GM12878 (cell line): ENCODE results near the gene BCAT1. TPM values are rescaled to one million over a fixed set of nuclear protein-coding genes. Genes with fewer than 3 reads are reported as not detected.

ENCODE experiments used
- ATAC-seq: fragments of 200-7000 bp; cut with Tn5 transposase; 3 replicates; pipeline ENCODE4 v1.9.1; 2020; ENCODE audit warnings: mild to moderate bottlenecking, moderate library complexity
- BruUV-seq: library from RNA; stranded (reverse); fragments of 400-500 nt; replicated peaks from 2 replicates; lab custom pipeline; 2021; lab: Mats Ljungman, UMichigan
- CTCF ChIA-PET: fragments of 300-600 bp; sonication (Branson Sonifier 250); formaldehyde crosslinking; extraction: SDS; loops from one replicate; lab custom pipeline; 2021; ENCODE audit warnings: inconsistent platforms; lab: Yijun Ruan, JAX
- POLR2A ChIA-PET: fragments of 350-600 bp; formaldehyde crosslinking; extraction: SDS; loops from one replicate; lab custom pipeline; 2021; ENCODE audit warnings: inconsistent platforms; lab: Charles Lee
- RAD21 ChIA-PET: fragments of 300-600 bp; sonication (Branson Sonifier 250); formaldehyde crosslinking; loops from one replicate; lab custom pipeline; 2023; ENCODE audit warnings: antibody characterized with exemption; ENCODE audit not compliant: unreplicated experiment; lab: Charles Lee
- SMC1A ChIA-PET: fragments of 300-600 bp; sonication (Branson Sonifier 250); formaldehyde crosslinking; loops from one replicate; lab custom pipeline; 2023; ENCODE audit not compliant: unreplicated experiment, uncharacterized antibody; lab: Charles Lee
- DNase-seq: peaks from one replicate; pipeline ENCODE4 v3.0.0-alpha.2; 2011; ENCODE audit warnings: low read depth, low spot score
- FAIRE-seq: peaks from 3 replicates; lab custom pipeline; 2011; peaks lifted over from hg19 to GRCh38; lab: Jason Lieb, UNC
- H2AFZ ChIP-seq: 2 replicates; pipeline ENCODE4 v1.6.0; 2011; ENCODE audit warnings: low read depth, low read length, control low read depth; ENCODE audit not compliant: control insufficient read depth
- H3K27ac ChIP-seq: 2 replicates; pipeline ENCODE4 v1.5.1; 2011; ENCODE audit warnings: control low read depth; ENCODE audit not compliant: control insufficient read depth, insufficient read depth
- H3K27me3 ChIP-seq, 2 experiments: replicated peaks in 1 of 2; 2 replicates each; pipeline versions ENCODE4 v1.6.0 to v1.6.1; 2011; ENCODE audit warnings: low read length in 1 of 2; ENCODE audit not compliant: control insufficient read depth in 2 of 2, insufficient read depth in 2 of 2
- H3K36me3 ChIP-seq, 2 experiments: 2 replicates each; pipeline ENCODE4 v1.5.1; 2011; ENCODE audit warnings: low read length in 1 of 2; ENCODE audit not compliant: control insufficient read depth in 2 of 2, insufficient read depth in 2 of 2
- H3K4me1 ChIP-seq: 2 replicates; pipeline ENCODE4 v1.6.1; 2011; ENCODE audit warnings: mild to moderate bottlenecking, low read length, moderate library complexity, mixed read lengths; ENCODE audit not compliant: control insufficient read depth, insufficient read depth
- H3K4me2 ChIP-seq: 2 replicates; pipeline ENCODE4 v1.6.0; 2011; ENCODE audit warnings: control low read depth; ENCODE audit not compliant: control insufficient read depth, insufficient read depth
- H3K4me3 ChIP-seq: fragments of 200-600 bp; sonication (generic); 2 replicates; pipeline ENCODE4 v1.5.1; 2016
- H3K79me2 ChIP-seq: 2 replicates; pipeline ENCODE4 v1.6.0; 2011; ENCODE audit warnings: low read length; ENCODE audit not compliant: control insufficient read depth, insufficient read depth
- H3K9ac ChIP-seq: 2 replicates; pipeline ENCODE4 v1.8.0; 2011; ENCODE audit warnings: low read length, control low read depth, mixed read lengths; ENCODE audit not compliant: control insufficient read depth, insufficient read depth
- H3K9me3 ChIP-seq: replicated peaks from 3 replicates; pipeline ENCODE4 v1.5.1; 2011; ENCODE audit warnings: mild to moderate bottlenecking, low read length; ENCODE audit not compliant: control insufficient read depth, insufficient read depth
- H4K20me1 ChIP-seq: 2 replicates; pipeline ENCODE4 v1.6.0; 2011; ENCODE audit not compliant: control insufficient read depth, insufficient read depth
- HCFC1 ChIP-seq: fragments of 150-350 bp; IDR thresholded peaks from 2 replicates; pipeline ENCODE4 v1.6.1; 2014; ENCODE audit warnings: low read length
- PML ChIP-seq: IDR thresholded peaks from 2 replicates; pipeline ENCODE4 v1.6.1; 2012; ENCODE audit warnings: low read length, inconsistent platforms
- POLR2AphosphoS5 ChIP-seq: IDR thresholded peaks from 2 replicates; pipeline ENCODE4 v1.6.1; 2011; ENCODE audit warnings: mild to moderate bottlenecking, low read length, inconsistent platforms
- SMAD1 ChIP-seq: fragments of 450-650 bp; IDR thresholded peaks from 2 replicates; pipeline ENCODE4 v1.6.1; 2018; ENCODE audit warnings: mild to moderate bottlenecking, low read depth; ENCODE audit not compliant: partially characterized antibody
- SPI1 ChIP-seq: IDR thresholded peaks from 2 replicates; pipeline ENCODE4 v1.6.1; 2011; ENCODE audit warnings: low read depth, mild to moderate bottlenecking, low read length, moderate library complexity, borderline replicate concordance; ENCODE audit not compliant: insufficient read depth
- TCF12 ChIP-seq: IDR thresholded peaks from 2 replicates; pipeline ENCODE4 v1.6.1; 2011; ENCODE audit warnings: low read depth, mild to moderate bottlenecking, low read length
- WGBS: methylation state at CpG from one replicate; pipeline ENCODE4 v1.1.6; 2016; ENCODE audit warnings: low lambda C conversion rate; ENCODE audit not compliant: insufficient replicate concordance, insufficient coverage; ENCODE audit errors: missing lambda C conversion rate; 5-methylcytosine and 5-hydroxymethylcytosine counted together
- in situ Hi-C: fragments of 300-500 bp; cut with MboI; formaldehyde crosslinking; loops from 9 replicates; pipeline ENCODE4 v1.14.3; 2018; ENCODE audit warnings: mixed read lengths
- intact Hi-C: fragments of 100-400 bp; cut with micrococcal nuclease; formaldehyde crosslinking; loops from one replicate; pipeline ENCODE4 v1.14.2; 2022; ENCODE audit not compliant: unreplicated experiment
- polyA plus RNA-seq, 11 experiments: library from polyadenylated mRNA; depleted of rRNA in 4 of 11; unstranded in 6 of 11; stranded (reverse) in 5 of 11; fragments of >200 nt; fragmentation: Nextera tagmentation in 4 of 11; fragmentation: Illumina TruSeq in 1 of 11; extraction: Ambion mirVana in 4 of 11; extraction: Trizol in 1 of 11; gene quantifications; 1 replicate in 1 of 11; 2 replicates in 10 of 11; pipeline versions ENCODE4 v1.2.1 to v1.2.3, GENCODE V29; 2011 to 2016; ENCODE audit warnings: inconsistent platforms in 2 of 11, missing spikeins in 2 of 11, low read depth in 1 of 11
- total RNA-seq, 4 experiments: library from RNA; depleted of rRNA in 3 of 4; stranded (reverse); fragments of >200 nt in 3 of 4; fragmentation: Illumina TruSeq in 1 of 4; extraction: Trizol in 1 of 4; gene quantifications; 2 replicates each; pipeline versions ENCODE4 v1.2.1 to v1.2.3, GENCODE V29; 2013 to 2021
- TF ChIP-seq, protein P1 (sequence below): fragments of 450-650 bp; IDR thresholded peaks from 2 replicates; pipeline ENCODE4 v1.6.1; 2016; ENCODE audit warnings: mild to moderate bottlenecking
- TF ChIP-seq, protein P2 (sequence below): fragments of 450-650 bp; IDR thresholded peaks from 2 replicates; pipeline ENCODE4 v1.6.1; 2016; ENCODE audit warnings: mild to moderate bottlenecking, moderate library complexity, borderline replicate concordance
- TF ChIP-seq, protein P3 (sequence below): IDR thresholded peaks from 2 replicates; pipeline ENCODE4 v1.6.1; 2011; ENCODE audit warnings: borderline replicate concordance, low read depth, mild to moderate bottlenecking, moderate library complexity, mixed read lengths, low read length; ENCODE audit not compliant: insufficient read depth; ENCODE audit errors: extremely low read length
- TF ChIP-seq, protein P4 (sequence below): fragments of 450-650 bp; formaldehyde crosslinking; IDR thresholded peaks from 2 replicates; pipeline ENCODE4 v1.4.0; 2022; ENCODE audit warnings: mild to moderate bottlenecking, moderate library complexity
- TF ChIP-seq, protein P5 (sequence below): fragments of 450-650 bp; IDR thresholded peaks from 2 replicates; pipeline ENCODE4 v1.6.1; 2017; ENCODE audit warnings: mild to moderate bottlenecking

Gene BCAT1
- total and polyA plus RNA-seq, 10 of the 15 experiments (the other 5 are each of a cell fraction or from before 2014, with no cell fraction given): 26.2 to 187 (median 81.9) TPM

DNA sequence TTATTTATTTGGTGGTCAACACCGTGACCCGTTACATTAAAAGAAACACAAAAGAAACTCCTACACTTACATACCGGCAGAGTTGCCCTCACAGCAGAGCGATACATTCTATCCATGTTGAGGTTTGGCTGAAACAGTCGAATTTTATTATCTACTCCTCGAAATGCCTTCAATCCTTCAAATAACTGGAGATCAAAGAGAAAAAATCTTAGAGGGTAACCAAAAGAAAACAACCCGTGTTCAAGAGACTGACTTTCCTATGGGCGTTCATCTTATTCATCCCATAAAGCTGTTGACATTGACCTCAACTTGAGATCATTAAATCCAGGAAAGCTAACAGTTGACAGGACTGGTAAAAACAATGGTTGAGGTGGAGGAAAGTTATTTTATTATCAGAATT lies 67.7 kb downstream of the BCAT1 start:
- no TSS peak for BruUV-seq
- SMC1A ChIA-PET: interaction anchor here (1.2 to 1.7 kb wide), 2 partner anchors 8 to 24 kb away, joined by 3 to 4 read pairs; no protein-coding TSS in a partner anchor
- Histone ChIP-seq H2AFZ (no peak overlapping the region), H3K4me2 (no peak overlapping the region), H4K20me1 (no peaks in the 10 kb centered on the region), H3K9ac (no peak overlapping the region), H3K36me3 (no peaks in the 10 kb centered on the region; a peak in 2 of 4 replicates), H3K27ac (no peak overlapping the region), H3K4me3 (no peak overlapping the region), H3K9me3 (no peaks in the 10 kb centered on the region), H3K27me3 (no peaks in the 10 kb centered on the region), H3K79me2 (no peaks in the 10 kb centered on the region), H3K4me1 (no peaks in the 10 kb centered on the region)
- 86% methylated on average over 8 of the region's 8 CpGs for WGBS
- FAIRE-seq (no peak), DNase-seq (no peak), ATAC-seq (no peak)
- in situ Hi-C loops (no loop called here), intact Hi-C loops (no loop called here)
- POLR2A ChIA-PET: no interaction called here
- TF ChIP-seq, protein P1, sequence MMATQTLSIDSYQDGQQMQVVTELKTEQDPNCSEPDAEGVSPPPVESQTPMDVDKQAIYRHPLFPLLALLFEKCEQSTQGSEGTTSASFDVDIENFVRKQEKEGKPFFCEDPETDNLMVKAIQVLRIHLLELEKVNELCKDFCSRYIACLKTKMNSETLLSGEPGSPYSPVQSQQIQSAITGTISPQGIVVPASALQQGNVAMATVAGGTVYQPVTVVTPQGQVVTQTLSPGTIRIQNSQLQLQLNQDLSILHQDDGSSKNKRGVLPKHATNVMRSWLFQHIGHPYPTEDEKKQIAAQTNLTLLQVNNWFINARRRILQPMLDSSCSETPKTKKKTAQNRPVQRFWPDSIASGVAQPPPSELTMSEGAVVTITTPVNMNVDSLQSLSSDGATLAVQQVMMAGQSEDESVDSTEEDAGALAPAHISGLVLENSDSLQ: no peak
- TF ChIP-seq, protein P2, sequence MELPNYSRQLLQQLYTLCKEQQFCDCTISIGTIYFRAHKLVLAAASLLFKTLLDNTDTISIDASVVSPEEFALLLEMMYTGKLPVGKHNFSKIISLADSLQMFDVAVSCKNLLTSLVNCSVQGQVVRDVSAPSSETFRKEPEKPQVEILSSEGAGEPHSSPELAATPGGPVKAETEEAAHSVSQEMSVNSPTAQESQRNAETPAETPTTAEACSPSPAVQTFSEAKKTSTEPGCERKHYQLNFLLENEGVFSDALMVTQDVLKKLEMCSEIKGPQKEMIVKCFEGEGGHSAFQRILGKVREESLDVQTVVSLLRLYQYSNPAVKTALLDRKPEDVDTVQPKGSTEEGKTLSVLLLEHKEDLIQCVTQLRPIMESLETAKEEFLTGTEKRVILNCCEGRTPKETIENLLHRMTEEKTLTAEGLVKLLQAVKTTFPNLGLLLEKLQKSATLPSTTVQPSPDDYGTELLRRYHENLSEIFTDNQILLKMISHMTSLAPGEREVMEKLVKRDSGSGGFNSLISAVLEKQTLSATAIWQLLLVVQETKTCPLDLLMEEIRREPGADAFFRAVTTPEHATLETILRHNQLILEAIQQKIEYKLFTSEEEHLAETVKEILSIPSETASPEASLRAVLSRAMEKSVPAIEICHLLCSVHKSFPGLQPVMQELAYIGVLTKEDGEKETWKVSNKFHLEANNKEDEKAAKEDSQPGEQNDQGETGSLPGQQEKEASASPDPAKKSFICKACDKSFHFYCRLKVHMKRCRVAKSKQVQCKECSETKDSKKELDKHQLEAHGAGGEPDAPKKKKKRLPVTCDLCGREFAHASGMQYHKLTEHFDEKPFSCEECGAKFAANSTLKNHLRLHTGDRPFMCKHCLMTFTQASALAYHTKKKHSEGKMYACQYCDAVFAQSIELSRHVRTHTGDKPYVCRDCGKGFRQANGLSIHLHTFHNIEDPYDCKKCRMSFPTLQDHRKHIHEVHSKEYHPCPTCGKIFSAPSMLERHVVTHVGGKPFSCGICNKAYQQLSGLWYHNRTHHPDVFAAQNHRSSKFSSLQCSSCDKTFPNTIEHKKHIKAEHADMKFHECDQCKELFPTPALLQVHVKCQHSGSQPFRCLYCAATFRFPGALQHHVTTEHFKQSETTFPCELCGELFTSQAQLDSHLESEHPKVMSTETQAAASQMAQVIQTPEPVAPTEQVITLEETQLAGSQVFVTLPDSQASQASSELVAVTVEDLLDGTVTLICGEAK: no peak
- TF ChIP-seq POLR2AphosphoS5: no peak
- TF ChIP-seq, protein P3, sequence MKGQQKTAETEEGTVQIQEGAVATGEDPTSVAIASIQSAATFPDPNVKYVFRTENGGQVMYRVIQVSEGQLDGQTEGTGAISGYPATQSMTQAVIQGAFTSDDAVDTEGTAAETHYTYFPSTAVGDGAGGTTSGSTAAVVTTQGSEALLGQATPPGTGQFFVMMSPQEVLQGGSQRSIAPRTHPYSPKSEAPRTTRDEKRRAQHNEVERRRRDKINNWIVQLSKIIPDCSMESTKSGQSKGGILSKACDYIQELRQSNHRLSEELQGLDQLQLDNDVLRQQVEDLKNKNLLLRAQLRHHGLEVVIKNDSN: no peak
- TF ChIP-seq SPI1: no peak
- no peak for TF ChIP-seq PML
- TF ChIP-seq, protein P4, sequence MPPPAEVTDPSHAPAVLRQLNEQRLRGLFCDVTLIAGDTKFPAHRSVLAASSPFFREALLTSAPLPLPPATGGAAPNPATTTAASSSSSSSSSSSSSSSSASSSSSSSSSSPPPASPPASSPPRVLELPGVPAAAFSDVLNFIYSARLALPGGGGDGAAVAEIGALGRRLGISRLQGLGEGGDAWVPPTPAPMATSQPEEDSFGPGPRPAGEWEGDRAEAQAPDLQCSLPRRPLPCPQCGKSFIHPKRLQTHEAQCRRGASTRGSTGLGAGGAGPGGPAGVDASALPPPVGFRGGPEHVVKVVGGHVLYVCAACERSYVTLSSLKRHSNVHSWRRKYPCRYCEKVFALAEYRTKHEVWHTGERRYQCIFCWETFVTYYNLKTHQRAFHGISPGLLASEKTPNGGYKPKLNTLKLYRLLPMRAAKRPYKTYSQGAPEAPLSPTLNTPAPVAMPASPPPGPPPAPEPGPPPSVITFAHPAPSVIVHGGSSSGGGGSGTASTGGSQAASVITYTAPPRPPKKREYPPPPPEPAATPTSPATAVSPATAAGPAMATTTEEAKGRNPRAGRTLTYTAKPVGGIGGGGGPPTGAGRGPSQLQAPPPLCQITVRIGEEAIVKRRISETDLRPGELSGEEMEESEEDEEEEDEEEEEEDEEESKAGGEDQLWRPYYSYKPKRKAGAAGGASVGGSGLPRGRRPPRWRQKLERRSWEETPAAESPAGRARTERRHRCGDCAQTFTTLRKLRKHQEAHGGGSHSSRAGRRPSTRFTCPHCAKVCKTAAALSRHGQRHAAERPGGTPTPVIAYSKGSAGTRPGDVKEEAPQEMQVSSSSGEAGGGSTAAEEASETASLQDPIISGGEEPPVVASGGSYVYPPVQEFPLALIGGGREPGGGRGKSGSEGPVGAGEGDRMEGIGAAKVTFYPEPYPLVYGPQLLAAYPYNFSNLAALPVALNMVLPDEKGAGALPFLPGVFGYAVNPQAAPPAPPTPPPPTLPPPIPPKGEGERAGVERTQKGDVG (CRISPR knock-in tag): no peak
- no peak for TF ChIP-seq TCF12
- TF ChIP-seq SMAD1: no peak
- TF ChIP-seq, protein P5, sequence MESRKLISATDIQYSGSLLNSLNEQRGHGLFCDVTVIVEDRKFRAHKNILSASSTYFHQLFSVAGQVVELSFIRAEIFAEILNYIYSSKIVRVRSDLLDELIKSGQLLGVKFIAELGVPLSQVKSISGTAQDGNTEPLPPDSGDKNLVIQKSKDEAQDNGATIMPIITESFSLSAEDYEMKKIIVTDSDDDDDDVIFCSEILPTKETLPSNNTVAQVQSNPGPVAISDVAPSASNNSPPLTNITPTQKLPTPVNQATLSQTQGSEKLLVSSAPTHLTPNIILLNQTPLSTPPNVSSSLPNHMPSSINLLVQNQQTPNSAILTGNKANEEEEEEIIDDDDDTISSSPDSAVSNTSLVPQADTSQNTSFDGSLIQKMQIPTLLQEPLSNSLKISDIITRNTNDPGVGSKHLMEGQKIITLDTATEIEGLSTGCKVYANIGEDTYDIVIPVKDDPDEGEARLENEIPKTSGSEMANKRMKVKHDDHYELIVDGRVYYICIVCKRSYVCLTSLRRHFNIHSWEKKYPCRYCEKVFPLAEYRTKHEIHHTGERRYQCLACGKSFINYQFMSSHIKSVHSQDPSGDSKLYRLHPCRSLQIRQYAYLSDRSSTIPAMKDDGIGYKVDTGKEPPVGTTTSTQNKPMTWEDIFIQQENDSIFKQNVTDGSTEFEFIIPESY: no peak
- TF ChIP-seq HCFC1: no peak
- RAD21 ChIA-PET: no interaction called here
- CTCF ChIA-PET: no interaction called here
